LNCAP (cell line): ENCODE results near the gene GPR157.

Experiments
- CTCF ChIP-seq: fragments of 450-650 bp; IDR thresholded peaks from 2 replicates; pipeline ENCODE4 v1.5.1; 2017; ENCODE audit warnings: mild to moderate bottlenecking

GPR157 gene

GRCh38 chr1:9127395-9128165 lies 1.3 kb downstream of the GPR157 start:
- TF ChIP-seq CTCF, result no peak

- TF ChIP-seq CTCF, result no peak
These were observed 2.4 kb downstream of the GPR157 start for GRCh38 chr1:9126511-9126910.

GRCh38 chr1:9125325-9125724 lies 3.6 kb downstream of the GPR157 start:
- TF ChIP-seq CTCF, result no peak

- no peak for TF ChIP-seq CTCF
These were observed 7.1 kb downstream of the GPR157 start for GRCh38 chr1:9121496-9122409.

- TF ChIP-seq CTCF, result no peak
These were observed 8.5 kb downstream of the GPR157 start for GRCh38 chr1:9120312-9120958.

GRCh38 chr1:9119745-9120144 lies 9.2 kb downstream of the GPR157 start:
- TF ChIP-seq CTCF, result no peak

GRCh38 chr1:9118186-9118585 lies 10.7 kb downstream of the GPR157 start:
- TF ChIP-seq CTCF, result no peak
